Measurements from ENCODE around the gene DNASE1L1. TPM values are rescaled to one million over a fixed set of nuclear protein-coding genes. Genes with fewer than 3 reads are reported as not detected.

DNASE1L1 gene
- total RNA-seq, 3 donors from 2014 or later = 18.1 to 30.8 (median 25.6) TPM

GRCh38 chrX:154353172-154353843 is 55.7 kb downstream of the DNASE1L1 start:
- Histone ChIP-seq H3K36me3 (ENCODE audit: low read depth) (no peaks in the 10 kb centered on the region), H3K9me3 (no peaks in the 10 kb centered on the region), H3K4me1 (ENCODE audit: low read depth) (peaks cover 5% of the 10 kb centered on the region), H3K4me3 (no peak overlapping the region)
- no peak for TF ChIP-seq CTCF (IDR thresholded peaks at IDR 0.05)
- intact Hi-C loops (cut with DNase I, micrococcal nuclease) = no loop called here
- no peak for ATAC-seq
- DNase-seq = peak in 1 of 3 donors; percentile 47

- no peak for TF ChIP-seq CTCF (IDR thresholded peaks at IDR 0.05)
- DNase-seq (peak in 2 of 3 donors; percentile 9 to 46), ATAC-seq (no peak)
- Histone ChIP-seq H3K4me1 (ENCODE audit: low read depth) (peaks cover 5% of the 10 kb centered on the region), H3K36me3 (ENCODE audit: low read depth) (no peaks in the 10 kb centered on the region), H3K9me3 (no peaks in the 10 kb centered on the region), H3K4me3 (no peak overlapping the region)
- intact Hi-C loops (cut with DNase I, micrococcal nuclease) = no loop called here
These were observed 56.6 kb downstream of the DNASE1L1 start for GRCh38 chrX:154352466-154352865.

GRCh38 chrX:154352012-154352401 is 57.0 kb downstream of the DNASE1L1 start:
- ATAC-seq (no peak), DNase-seq (peak in 2 of 3 donors; percentile 21 to 40)
- Histone ChIP-seq H3K4me3 (no peak overlapping the region), H3K9me3 (no peaks in the 10 kb centered on the region), H3K4me1 (ENCODE audit: low read depth) (peaks cover 5% of the 10 kb centered on the region), H3K36me3 (ENCODE audit: low read depth) (no peaks in the 10 kb centered on the region)
- TF ChIP-seq CTCF (IDR thresholded peaks at IDR 0.05) = no peak
- intact Hi-C loops (cut with DNase I, micrococcal nuclease) = no loop called here

Small RNA genes lying within 50 kb of the gene (microRNA-seq; reads per million reads assigned to microRNA genes)
- not detected for gene MIR6858

Other genes starting within 250 kb of the DNASE1L1 start
- not detected for gene OPN1MW, start 226.7 kb downstream of the DNASE1L1 start, total RNA-seq
- not detected for gene OPN1MW2, start 189.5 kb downstream of the DNASE1L1 start, total RNA-seq
- gene OPN1MW3, start 151.7 kb downstream of the DNASE1L1 start, total RNA-seq = not detected
- not detected for gene TEX28, start 114.1 kb downstream of the DNASE1L1 start, total RNA-seq
- not detected for gene TKTL1, start 113.5 kb downstream of the DNASE1L1 start, total RNA-seq
- 1,000 to 10,000 TPM in 1 of 3 donors, 100 to 1,000 TPM in 2; 164 to 4,590 (median 513) TPM for gene FLNA, start 34.6 kb downstream of the DNASE1L1 start, total RNA-seq
- gene EMD, start 30.0 kb downstream of the DNASE1L1 start, total RNA-seq = 10 to 100 TPM; 32.3 to 73.0 (median 41.0) TPM
- gene RPL10, start 10.9 kb downstream of the DNASE1L1 start, total RNA-seq = 1,000 to 10,000 TPM; 2,179 to 2,606 (median 2,424) TPM
- gene TAFAZZIN, start 2.3 kb upstream of the DNASE1L1 start, total RNA-seq = 10 to 100 TPM; 38.2 to 44.7 (median 43.2) TPM
- gene ATP6AP1, start 19.4 kb upstream of the DNASE1L1 start, total RNA-seq = 10 to 100 TPM; 78.1 to 95.8 (median 95.2) TPM
- gene GDI1, start 27.9 kb upstream of the DNASE1L1 start, total RNA-seq = 100 to 1,000 TPM in 1 of 3 donors, 10 to 100 TPM in 2; 67.1 to 117 (median 68.1) TPM
- gene FAM50A, start 34.9 kb upstream of the DNASE1L1 start, total RNA-seq = 10 to 100 TPM; 46.2 to 65.1 (median 50.5) TPM
- gene PLXNA3, start 49.0 kb upstream of the DNASE1L1 start, total RNA-seq = 10 to 100 TPM; 24.8 to 66.1 (median 51.7) TPM
- 10 to 100 TPM; 10.7 to 18.5 (median 13.9) TPM for gene LAGE3, start 70.0 kb upstream of the DNASE1L1 start, total RNA-seq
- 10 to 100 TPM; 29.2 to 41.6 (median 32.3) TPM for gene UBL4A, start 77.4 kb upstream of the DNASE1L1 start, total RNA-seq
- gene SLC10A3, start 81.4 kb upstream of the DNASE1L1 start, total RNA-seq = 10 to 100 TPM; 26.2 to 30.6 (median 28.0) TPM
- gene FAM3A, start 107.0 kb upstream of the DNASE1L1 start, total RNA-seq = 10 to 100 TPM; 52.5 to 75.6 (median 64.8) TPM
- gene G6PD, start 137.6 kb upstream of the DNASE1L1 start, total RNA-seq = 10 to 100 TPM; 28.0 to 34.4 (median 33.9) TPM
- gene IKBKG, start 138.4 kb upstream of the DNASE1L1 start, total RNA-seq = 10 to 100 TPM; 26.7 to 36.3 (median 30.3) TPM
- gene CTAG1A, start 175.9 kb upstream of the DNASE1L1 start, total RNA-seq = not detected
- gene CTAG1B, start 210.0 kb upstream of the DNASE1L1 start, total RNA-seq = not detected
- gene CTAG2, start 244.3 kb upstream of the DNASE1L1 start, total RNA-seq = not detected